Lower leg skin (tissue), 3 donors: Measurements from ENCODE around the gene HOXC6.

Experiments used
- POLR2A ChIP-seq, 2 donors: fragments of 450-650 bp; IDR thresholded peaks; one replicate each; pipeline ENCODE4 v1.6.1; 2016 to 2017; ENCODE audit warnings: antibody characterized with exemption in 2 of 2, mild to moderate bottlenecking in 1 of 2, moderate library complexity in 1 of 2
- TF ChIP-seq, protein P1 (sequence below), 3 donors: fragments of 450-650 bp; IDR thresholded peaks; one replicate each; pipeline ENCODE4 v1.5.1; 2016; ENCODE audit warnings: antibody characterized with exemption in 3 of 3, mild to moderate bottlenecking in 3 of 3, moderate library complexity in 2 of 3

DNA sequence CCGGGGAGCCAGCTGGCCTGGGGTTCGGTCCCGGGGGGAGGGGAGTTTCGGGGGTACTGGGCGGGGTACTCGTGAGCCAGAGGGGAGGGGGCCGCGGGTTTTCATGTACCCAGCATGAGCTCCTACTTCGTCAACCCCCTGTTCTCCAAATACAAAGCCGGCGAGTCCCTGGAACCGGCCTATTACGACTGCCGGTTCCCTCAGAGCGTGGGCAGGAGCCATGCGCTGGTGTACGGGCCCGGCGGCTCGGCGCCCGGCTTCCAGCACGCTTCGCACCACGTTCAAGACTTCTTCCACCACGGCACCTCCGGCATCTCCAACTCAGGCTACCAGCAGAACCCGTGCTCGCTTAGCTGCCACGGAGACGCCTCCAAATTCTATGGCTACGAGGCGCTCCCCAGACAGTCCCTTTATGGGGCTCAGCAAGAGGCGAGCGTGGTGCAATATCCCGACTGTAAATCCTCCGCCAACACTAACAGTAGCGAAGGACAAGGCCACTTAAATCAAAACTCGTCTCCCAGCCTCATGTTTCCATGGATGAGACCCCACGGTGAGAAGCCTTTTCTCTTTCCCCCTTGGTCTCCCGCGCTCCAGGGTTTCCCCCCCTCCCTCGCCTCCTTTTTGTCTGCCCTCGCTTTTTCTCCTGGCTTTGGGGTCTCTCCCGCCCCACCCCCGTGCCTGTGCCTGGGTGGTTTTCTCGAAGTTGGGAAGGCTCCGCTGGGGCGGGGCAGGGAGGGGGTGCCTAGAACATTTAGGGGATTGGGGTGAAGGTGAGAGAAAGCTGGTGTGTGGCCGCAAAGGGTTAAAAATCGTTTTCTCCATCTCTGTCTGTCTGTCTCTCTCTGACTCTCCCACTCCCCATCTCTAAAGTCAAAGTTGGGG lies 18.8 kb upstream of the HOXC6 start:
- TF ChIP-seq, protein P1, sequence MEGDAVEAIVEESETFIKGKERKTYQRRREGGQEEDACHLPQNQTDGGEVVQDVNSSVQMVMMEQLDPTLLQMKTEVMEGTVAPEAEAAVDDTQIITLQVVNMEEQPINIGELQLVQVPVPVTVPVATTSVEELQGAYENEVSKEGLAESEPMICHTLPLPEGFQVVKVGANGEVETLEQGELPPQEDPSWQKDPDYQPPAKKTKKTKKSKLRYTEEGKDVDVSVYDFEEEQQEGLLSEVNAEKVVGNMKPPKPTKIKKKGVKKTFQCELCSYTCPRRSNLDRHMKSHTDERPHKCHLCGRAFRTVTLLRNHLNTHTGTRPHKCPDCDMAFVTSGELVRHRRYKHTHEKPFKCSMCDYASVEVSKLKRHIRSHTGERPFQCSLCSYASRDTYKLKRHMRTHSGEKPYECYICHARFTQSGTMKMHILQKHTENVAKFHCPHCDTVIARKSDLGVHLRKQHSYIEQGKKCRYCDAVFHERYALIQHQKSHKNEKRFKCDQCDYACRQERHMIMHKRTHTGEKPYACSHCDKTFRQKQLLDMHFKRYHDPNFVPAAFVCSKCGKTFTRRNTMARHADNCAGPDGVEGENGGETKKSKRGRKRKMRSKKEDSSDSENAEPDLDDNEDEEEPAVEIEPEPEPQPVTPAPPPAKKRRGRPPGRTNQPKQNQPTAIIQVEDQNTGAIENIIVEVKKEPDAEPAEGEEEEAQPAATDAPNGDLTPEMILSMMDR (IDR thresholded peaks at IDR 0.05): no peak
- no peak for TF ChIP-seq POLR2A (IDR thresholded peaks at IDR 0.05)
